Activated naive CD8-positive, alpha-beta T cell (primary cell): ENCODE measurements around the gene PCSK5.

Source experiments
- H3K27ac Mint-ChIP-seq: one replicate; pipeline ENCODE4 v1.8.0; 2021; ENCODE audit warnings: mixed read lengths
- H3K27me3 Mint-ChIP-seq: one replicate; pipeline ENCODE4 v1.8.0; 2021; ENCODE audit warnings: mixed read lengths
- H3K36me3 Mint-ChIP-seq: one replicate; pipeline ENCODE4 v1.8.0; 2021; ENCODE audit warnings: mixed read lengths
- H3K4me1 Mint-ChIP-seq: one replicate; pipeline ENCODE4 v1.8.0; 2021; ENCODE audit warnings: low read depth, mixed read lengths
- H3K4me3 Mint-ChIP-seq: one replicate; pipeline ENCODE4 v1.8.0; 2021; ENCODE audit warnings: mild to moderate bottlenecking, mixed read lengths
- H3K9me3 Mint-ChIP-seq: one replicate; pipeline ENCODE4 v1.8.0; 2021; ENCODE audit warnings: low read depth, mixed read lengths

The PCSK5 gene

DNA sequence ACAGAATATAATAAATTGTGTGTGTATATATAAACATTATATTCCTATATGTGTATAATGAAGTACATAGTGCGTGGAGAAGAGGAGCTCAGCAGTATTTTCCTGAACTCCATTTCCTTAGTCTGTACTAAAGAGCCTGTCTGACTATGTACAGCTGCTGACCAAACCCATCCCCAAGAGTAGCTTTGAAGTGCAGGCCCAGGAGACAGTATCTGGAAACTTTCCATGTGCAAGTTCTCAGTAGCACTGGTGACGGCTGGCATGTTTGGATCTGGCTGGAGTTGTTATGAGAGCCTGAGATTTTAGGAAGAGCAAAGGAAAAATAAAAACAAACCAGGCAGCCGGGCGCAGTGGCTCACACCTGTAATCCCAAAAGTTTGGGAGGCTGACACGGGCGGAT, 259.5 kb downstream of the PCSK5 start:
- Mint-ChIP-seq H3K27me3 (no peaks in the 10 kb centered on the region), H3K9me3 (no peaks in the 10 kb centered on the region), H3K4me1 (peaks cover 2% of the 10 kb centered on the region), H3K36me3 (peaks cover 10% of the 10 kb centered on the region), H3K4me3 (no peak overlapping the region), H3K27ac (no peak overlapping the region)

DNA sequence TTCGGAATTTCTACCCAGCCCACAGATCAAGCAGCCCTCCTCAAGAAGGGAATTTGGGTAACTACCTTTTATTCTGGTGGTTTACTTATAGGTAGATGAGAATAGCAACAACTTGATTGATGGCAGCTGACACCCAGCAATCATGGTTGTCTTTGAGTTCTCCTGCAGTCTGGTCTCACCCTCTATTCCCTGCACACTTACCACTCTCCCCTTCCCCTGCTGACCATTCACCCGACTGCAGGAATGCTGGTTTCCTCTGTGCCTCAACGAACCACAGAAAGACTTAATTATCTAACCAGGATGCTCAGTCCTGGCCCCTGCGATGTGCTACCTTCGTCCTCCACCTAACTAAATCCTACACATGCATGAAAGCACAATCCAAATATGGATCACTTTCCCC, 260.8 kb downstream of the PCSK5 start:
- H3K27ac Mint-ChIP-seq: no peak overlapping the region
- H3K4me1 Mint-ChIP-seq: peaks cover 2% of the 10 kb centered on the region
- no peaks in the 10 kb centered on the region for H3K27me3 Mint-ChIP-seq
- peaks cover 10% of the 10 kb centered on the region for H3K36me3 Mint-ChIP-seq
- no peaks in the 10 kb centered on the region for H3K9me3 Mint-ChIP-seq
- H3K4me3 Mint-ChIP-seq: no peak overlapping the region

DNA sequence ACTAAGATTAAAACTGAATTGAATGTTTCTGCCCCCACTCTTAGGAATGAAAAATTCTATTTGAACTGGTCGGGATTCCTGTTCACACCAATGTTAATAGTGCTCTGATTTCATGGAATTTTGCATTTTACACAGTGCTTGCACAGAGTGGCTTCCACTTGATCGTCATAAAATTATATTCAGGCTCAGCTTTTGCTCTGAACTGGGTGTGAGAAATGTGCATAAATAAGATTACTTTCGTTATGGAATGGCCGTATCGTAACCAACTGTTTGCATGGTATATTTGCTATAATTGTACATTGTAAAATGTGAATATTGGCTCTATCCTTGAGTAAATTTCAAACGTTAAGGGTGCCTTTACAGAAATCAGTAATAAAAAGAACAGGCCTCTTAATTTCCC, 262.9 kb downstream of the PCSK5 start:
- Mint-ChIP-seq H3K4me1 (peaks cover 2% of the 10 kb centered on the region), H3K27ac (no peak overlapping the region), H3K9me3 (no peaks in the 10 kb centered on the region), H3K36me3 (peaks cover 19% of the 10 kb centered on the region), H3K4me3 (no peak overlapping the region), H3K27me3 (no peaks in the 10 kb centered on the region)

DNA sequence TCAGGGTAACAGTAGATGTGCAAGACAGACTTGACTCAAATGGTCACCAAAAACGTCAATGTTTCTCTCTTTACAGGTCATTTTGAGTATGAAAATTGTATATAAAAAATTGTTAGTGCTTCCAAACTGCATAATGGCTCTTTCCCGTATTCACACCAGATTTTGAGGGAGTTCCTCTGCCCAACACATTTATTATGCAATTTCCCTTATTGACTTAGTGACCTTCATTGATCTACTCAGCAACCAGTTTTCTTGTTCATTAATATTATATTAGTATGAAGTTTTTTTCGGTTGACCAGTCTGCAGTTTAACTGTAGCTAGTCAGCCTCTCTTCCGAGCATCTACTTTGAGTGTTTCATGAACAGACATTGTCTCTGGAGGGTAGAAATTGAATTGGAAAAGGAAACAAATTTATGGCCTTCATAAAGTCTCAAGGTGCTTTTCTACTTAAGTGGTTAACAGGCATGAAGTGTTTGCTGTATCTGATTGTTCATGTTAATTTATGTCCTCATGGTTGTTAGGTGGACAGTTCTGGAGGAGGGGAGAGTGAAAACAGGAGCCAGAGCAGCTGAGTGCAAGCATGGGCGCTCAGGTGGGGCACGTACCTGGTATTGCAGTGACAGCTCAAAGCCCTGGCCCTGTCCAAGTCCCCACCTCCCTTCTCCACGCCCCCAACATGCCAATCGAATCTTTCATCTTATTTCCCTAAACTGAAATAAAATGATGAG, 263.6 kb downstream of the PCSK5 start:
- Mint-ChIP-seq H3K36me3 (peaks cover 18% of the 10 kb centered on the region), H3K27ac (no peak overlapping the region), H3K9me3 (no peaks in the 10 kb centered on the region), H3K4me1 (peaks cover 2% of the 10 kb centered on the region), H3K27me3 (no peaks in the 10 kb centered on the region), H3K4me3 (no peak overlapping the region)

DNA sequence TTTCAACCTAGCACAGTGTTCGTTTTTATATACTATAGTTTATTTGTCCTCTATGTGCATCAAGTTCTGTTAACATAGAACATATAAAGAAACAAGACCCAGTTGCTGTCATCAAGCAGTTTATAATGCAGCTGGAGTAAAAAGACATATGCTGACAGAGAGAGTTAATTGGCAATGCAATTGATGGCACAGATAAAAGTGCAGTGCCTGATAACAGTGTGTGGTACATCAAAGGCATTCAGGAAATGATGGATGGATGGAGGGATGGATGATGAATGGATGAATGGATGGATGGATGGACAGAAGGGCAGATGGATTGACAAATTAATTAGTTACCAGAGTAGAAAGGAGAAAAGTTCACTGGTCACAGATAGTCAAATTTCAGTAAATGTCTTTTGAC, 264.9 kb downstream of the PCSK5 start:
- Mint-ChIP-seq H3K9me3 (no peaks in the 10 kb centered on the region), H3K27ac (no peak overlapping the region), H3K4me3 (no peak overlapping the region), H3K36me3 (peaks cover 16% of the 10 kb centered on the region), H3K4me1 (no peaks in the 10 kb centered on the region), H3K27me3 (no peaks in the 10 kb centered on the region)

DNA sequence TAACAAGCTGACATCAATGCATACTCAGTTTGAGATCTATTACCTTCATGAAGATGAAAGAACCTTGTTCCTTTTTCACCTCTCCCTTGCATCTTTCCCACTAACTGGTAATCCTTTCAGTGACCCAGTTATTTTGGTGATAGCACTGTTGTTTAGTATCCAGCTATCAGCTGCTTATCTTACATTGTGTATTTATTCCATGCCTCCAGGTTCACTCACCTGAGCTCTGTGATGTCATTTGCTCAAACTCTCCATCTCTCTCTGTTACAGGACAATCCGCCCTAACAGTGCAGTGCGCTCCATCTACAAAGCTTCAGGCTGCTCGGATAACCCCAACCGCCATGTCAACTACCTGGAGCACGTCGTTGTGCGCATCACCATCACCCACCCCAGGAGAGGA, 268.2 kb downstream of the PCSK5 start:
- H3K4me1 Mint-ChIP-seq: no peaks in the 10 kb centered on the region
- H3K9me3 Mint-ChIP-seq: no peaks in the 10 kb centered on the region
- peaks cover 21% of the 10 kb centered on the region for H3K36me3 Mint-ChIP-seq
- H3K4me3 Mint-ChIP-seq: no peak overlapping the region
- H3K27ac Mint-ChIP-seq: no peak overlapping the region
- H3K27me3 Mint-ChIP-seq: no peaks in the 10 kb centered on the region

DNA sequence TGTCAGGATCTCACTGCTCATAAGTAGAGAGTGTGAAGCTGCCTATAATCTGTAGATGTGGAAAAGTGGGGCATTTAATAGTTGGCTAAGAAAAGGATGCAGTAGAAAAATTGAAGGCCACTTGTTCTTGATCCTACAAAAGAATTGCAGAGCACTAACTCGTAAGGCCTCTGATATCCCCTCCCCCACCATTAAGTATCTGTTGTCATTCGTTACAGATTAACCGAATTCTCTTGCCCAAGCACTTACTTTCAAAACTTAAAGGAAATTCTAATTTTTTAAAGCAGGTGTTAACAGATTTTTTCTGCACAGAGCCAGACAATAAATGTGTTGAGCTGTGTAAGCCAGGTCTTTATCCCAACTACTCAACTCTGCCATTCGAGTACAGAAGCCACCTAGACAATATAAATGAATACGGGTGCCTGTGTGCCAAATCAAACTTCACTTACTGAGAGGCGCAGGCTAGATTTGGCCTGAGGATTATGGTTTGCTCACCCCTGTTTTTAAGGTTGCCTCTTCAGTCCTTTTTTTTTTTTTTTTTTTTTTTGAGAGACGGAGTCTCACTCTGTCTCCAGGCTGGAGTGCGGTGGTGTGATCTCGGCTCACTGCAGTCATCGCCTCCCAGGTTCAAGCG, 268.9 kb downstream of the PCSK5 start:
- H3K36me3 Mint-ChIP-seq: peaks cover 21% of the 10 kb centered on the region
- no peaks in the 10 kb centered on the region for H3K9me3 Mint-ChIP-seq
- H3K27ac Mint-ChIP-seq: no peak overlapping the region
- no peak overlapping the region for H3K4me3 Mint-ChIP-seq
- H3K4me1 Mint-ChIP-seq: no peaks in the 10 kb centered on the region
- no peaks in the 10 kb centered on the region for H3K27me3 Mint-ChIP-seq

DNA sequence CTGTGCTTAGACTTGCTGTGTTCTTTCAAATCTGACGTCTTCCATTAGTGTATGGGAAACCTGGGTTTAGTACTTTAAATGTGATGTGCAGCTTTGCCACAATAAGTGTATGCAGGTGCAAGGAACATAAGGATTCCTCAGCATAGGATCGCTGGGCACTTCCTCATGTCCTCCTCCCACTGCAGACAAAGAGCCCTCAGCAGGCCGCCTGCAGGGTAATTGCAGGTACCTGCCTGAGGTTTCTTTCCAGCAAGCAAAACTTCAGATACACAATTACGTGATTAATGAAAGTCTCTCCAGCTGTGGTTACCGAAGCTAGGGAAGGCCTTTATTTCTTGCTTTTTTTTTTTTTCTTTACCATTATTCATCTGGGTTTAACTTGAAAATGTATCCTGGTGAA, 270.6 kb downstream of the PCSK5 start:
- no peak overlapping the region for H3K4me3 Mint-ChIP-seq
- no peak overlapping the region for H3K27ac Mint-ChIP-seq
- H3K27me3 Mint-ChIP-seq: no peaks in the 10 kb centered on the region
- peaks cover 25% of the 10 kb centered on the region for H3K36me3 Mint-ChIP-seq
- no peaks in the 10 kb centered on the region for H3K9me3 Mint-ChIP-seq
- no peaks in the 10 kb centered on the region for H3K4me1 Mint-ChIP-seq

DNA sequence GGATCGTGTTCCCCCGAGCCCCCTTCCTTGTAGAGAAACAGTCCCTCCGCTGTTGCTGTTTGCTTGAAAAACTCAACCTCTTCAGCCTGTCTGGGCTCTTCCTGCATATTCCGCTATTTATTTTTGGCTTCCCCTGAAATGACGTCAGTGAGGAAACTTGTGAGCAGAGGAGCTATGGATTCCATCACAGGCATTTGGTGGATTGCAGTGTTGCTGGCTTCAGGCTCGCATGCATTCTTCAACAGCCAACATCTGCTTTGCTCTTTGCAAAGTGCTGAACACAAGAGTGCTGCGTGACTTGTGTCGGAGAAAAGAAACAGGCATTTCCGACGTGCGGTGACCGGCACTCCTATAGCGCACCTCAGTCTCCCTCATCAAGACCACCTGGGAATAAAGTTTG, 271.1 kb downstream of the PCSK5 start:
- Mint-ChIP-seq H3K27ac (no peak overlapping the region), H3K9me3 (no peaks in the 10 kb centered on the region), H3K27me3 (no peaks in the 10 kb centered on the region), H3K36me3 (peaks cover 27% of the 10 kb centered on the region), H3K4me3 (no peak overlapping the region), H3K4me1 (peaks cover 2% of the 10 kb centered on the region)

DNA sequence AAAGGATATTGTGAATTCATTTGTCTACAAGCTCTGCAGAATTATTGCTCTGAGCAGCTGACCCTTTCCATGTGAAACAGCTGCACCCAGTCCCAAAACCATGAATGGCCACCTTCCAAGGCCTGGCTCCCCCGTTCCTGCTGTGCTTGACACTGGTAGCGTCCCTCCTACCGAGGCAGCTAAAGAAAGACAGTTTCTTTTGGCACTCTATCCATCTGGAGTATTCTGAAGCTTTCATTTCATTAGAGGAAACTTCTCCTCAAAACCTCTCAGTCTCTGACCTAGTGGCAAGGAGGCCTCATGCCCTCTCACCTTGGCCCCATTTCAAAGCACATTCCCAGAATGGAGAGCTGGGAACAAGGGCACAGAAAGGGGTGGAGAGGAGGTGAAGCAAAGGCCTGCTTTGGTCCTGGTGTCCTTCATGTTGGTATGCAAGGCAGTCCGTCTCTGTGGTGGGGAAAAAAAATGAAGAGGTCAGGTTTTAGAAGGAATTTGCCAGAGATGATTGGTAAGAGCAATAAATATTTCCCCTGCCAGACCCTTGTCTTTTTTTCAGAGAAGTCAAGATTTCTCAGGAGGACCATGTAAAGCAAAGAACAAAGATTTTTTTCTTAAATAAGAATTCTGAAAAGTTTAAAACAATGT, 271.7 kb downstream of the PCSK5 start:
- no peak overlapping the region for H3K4me3 Mint-ChIP-seq
- peaks cover 2% of the 10 kb centered on the region for H3K4me1 Mint-ChIP-seq
- H3K27me3 Mint-ChIP-seq: no peaks in the 10 kb centered on the region
- H3K27ac Mint-ChIP-seq: no peak overlapping the region
- peaks cover 24% of the 10 kb centered on the region for H3K36me3 Mint-ChIP-seq
- H3K9me3 Mint-ChIP-seq: no peaks in the 10 kb centered on the region

DNA sequence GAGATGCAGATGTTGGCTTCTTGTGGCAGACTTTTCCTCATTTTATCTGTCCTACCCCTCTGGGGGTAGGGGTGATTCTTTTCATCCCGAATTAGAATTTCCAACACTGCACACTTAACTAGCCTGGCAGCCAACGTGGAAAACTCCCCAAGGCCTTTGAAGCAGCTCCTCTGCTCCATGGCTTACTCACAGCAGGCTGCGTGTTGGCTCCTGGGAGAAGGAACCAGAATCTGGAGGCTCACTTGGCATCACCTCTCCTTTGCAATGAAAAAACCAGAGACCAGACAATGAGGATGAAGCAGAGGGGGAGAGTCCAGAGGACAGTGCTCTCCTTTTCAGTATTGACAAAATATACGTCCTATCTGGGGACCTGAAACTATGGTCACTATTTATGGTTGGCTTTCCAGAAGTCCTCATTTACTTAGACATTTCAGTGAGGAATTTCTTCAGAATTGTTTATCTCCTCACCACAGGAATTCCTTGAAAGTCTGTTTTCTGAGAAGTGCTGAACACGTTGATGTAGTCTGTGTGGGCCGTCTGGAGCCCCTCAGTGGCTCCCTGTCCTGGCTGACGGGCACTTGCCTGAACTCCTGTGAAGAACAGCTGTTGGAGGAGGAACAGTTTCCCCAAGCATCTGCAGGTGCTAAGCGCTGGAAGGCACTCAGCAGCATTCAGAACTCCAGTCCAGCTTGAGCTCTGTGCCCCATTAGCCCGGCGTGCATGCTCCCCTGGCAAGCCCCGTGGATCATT, 272.5 kb downstream of the PCSK5 start:
- Mint-ChIP-seq H3K4me1 (peaks cover 2% of the 10 kb centered on the region), H3K27ac (no peak overlapping the region), H3K27me3 (no peaks in the 10 kb centered on the region), H3K36me3 (peaks cover 19% of the 10 kb centered on the region), H3K4me3 (no peak overlapping the region), H3K9me3 (no peaks in the 10 kb centered on the region)

DNA sequence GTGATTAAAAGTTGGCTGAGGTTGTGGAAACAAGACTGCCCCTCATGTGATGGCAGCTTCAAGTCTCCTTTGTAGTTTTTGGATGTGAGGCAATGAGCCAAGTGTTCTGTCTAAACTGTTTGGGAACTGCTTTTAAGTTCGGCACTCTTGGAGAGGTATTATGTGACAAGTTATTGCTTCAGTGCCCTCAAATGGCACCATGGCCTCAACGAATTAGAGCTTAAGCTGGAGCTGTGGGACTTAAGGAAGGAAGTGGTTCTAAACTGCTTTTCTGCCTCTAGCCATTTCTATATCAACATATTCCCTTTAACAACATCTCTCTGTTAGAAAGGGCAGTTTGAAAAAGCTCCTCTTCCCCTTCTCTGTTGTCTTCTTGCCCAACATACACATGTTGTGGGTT, 276.1 kb downstream of the PCSK5 start:
- no peak overlapping the region for H3K27ac Mint-ChIP-seq
- no peaks in the 10 kb centered on the region for H3K27me3 Mint-ChIP-seq

DNA sequence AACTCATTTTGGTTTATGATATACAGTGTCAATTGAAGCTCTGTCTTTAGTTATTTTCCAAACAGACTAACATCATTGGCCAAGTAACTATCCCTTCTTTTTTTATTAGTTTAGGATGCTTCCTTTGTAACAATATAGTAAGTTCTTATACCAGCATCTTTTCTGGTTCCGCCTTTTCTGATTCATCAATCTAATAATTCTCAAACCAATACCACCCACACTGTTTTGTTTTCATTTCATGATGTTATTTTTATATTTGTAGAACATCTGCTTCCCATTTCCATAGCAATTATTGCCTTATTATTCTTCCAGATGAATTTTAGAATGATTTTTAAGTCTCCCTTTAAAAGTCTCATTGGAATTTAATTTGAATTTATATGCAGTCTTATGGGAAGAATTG, 285.7 kb downstream of the PCSK5 start:
- H3K9me3 Mint-ChIP-seq: no peaks in the 10 kb centered on the region
- H3K27ac Mint-ChIP-seq: no peak overlapping the region
- peaks cover 17% of the 10 kb centered on the region for H3K36me3 Mint-ChIP-seq
- H3K27me3 Mint-ChIP-seq: no peaks in the 10 kb centered on the region
- peaks cover 6% of the 10 kb centered on the region for H3K4me1 Mint-ChIP-seq
- no peak overlapping the region for H3K4me3 Mint-ChIP-seq

More for the DNA sequence above, 276.1 kb downstream of the PCSK5 start:
- Mint-ChIP-seq H3K36me3 (peaks cover 16% of the 10 kb centered on the region), H3K9me3 (no peaks in the 10 kb centered on the region), H3K4me1 (peaks cover 2% of the 10 kb centered on the region), H3K4me3 (no peak overlapping the region)

DNA sequence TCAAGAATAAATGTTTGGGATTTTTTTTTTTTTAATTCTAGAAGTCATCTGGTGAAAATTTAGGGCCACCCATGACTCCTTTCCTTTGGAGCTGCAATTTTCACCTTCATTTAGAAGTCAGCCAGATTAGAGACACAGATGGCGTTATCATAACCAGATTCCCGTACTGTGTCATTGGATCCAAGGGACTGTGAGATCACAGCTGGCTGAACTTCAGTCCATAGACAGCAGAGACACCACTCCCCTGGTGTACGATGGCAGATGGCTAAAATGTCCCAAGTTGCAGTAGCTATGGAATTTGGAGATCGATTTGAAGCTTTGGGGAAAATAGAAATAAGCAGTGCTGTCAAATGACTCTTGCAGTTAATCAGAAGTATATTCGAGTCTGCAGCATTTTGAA, 287.5 kb downstream of the PCSK5 start:
- Mint-ChIP-seq H3K9me3 (no peaks in the 10 kb centered on the region), H3K27ac (no peak overlapping the region), H3K36me3 (peaks cover 22% of the 10 kb centered on the region), H3K4me3 (no peak overlapping the region), H3K4me1 (peaks cover 6% of the 10 kb centered on the region), H3K27me3 (no peaks in the 10 kb centered on the region)

DNA sequence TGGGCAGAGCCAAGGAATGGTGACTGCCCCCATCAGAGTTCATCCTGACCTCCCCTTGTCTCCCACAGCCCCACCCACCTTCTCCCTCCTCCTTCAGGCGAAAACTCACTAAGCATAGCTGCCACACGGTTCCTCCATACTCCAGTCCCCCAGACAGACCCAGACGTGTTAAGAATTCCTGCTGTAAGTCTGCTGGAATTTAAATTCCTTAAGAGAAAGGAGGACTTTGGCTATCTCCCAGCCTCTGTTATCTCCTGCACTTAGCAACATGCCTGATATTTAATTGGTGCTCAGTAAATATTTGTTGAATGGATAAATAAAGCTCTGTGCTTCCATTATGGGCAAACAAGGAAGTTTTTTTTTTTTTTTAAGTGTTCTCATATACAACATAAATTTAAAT, 290.1 kb downstream of the PCSK5 start:
- Mint-ChIP-seq H3K4me1 (peaks cover 6% of the 10 kb centered on the region), H3K4me3 (no peak overlapping the region), H3K9me3 (no peaks in the 10 kb centered on the region), H3K27me3 (no peaks in the 10 kb centered on the region), H3K27ac (no peak overlapping the region), H3K36me3 (peaks cover 26% of the 10 kb centered on the region)
